Umbilical cord (tissue), 2 donors: ENCODE data around the gene RNF186. TPM values are rescaled to one million over a fixed set of nuclear protein-coding genes. Genes with fewer than 3 reads are reported as not detected.
"Not testable (repeated sequence)": the region's sequence is repeated elsewhere in the genome, so short reads cannot be mapped to it uniquely, and the experiment has no call there.

Source experiments
- DNase-seq: peaks from one replicate; pipeline ENCODE4 v3.0.0-alpha.2; 2015; ENCODE audit warnings: low spot score
- total RNA-seq: library from RNA; depleted of rRNA; stranded (reverse); fragments of >200 nt; gene quantifications from one replicate; pipeline ENCODE4 v1.2.3, GENCODE V29; 2014; ENCODE audit warnings: low replicate concordance; ENCODE audit not compliant: insufficient read depth

Gene RNF186
- total RNA-seq, 1 donor from 2014 or later: not detected

GRCh38 chr1:19794583-19794982 lies 20.5 kb downstream of the RNF186 start:
- no peak for DNase-seq

DNA sequence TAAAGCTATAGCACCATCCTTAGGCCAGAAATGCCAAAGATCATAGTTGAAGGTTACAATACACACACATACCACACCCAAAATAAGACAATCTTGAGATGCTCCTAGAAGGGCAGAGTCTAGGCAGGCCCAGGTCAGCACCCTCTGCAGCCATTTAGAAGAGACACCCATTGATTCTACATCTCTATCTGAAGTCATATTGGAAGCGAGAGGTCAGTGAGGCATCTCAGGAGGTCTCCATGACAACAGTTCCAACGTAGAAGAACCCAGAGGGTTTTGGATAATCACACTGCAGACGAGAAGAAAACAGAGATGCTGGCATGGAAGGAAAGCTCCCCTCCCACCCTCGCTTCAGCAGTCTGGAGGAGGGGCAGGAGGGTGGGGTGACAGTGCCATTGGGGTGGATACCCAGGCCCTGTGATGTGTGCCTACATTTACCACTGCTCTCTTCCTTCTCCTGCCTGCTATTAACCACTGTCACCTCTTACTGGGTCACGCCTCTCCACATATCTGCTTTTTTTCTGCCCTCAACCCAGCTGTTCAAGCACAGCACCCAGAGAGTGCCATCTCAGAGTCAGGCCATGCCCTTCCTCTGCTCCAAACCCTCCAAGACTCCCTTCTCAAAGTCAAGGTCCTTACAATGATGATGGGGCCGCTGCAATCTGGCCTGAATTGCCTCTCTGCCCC lies 21.6 kb downstream of the RNF186 start:
- no peak for DNase-seq

DNA sequence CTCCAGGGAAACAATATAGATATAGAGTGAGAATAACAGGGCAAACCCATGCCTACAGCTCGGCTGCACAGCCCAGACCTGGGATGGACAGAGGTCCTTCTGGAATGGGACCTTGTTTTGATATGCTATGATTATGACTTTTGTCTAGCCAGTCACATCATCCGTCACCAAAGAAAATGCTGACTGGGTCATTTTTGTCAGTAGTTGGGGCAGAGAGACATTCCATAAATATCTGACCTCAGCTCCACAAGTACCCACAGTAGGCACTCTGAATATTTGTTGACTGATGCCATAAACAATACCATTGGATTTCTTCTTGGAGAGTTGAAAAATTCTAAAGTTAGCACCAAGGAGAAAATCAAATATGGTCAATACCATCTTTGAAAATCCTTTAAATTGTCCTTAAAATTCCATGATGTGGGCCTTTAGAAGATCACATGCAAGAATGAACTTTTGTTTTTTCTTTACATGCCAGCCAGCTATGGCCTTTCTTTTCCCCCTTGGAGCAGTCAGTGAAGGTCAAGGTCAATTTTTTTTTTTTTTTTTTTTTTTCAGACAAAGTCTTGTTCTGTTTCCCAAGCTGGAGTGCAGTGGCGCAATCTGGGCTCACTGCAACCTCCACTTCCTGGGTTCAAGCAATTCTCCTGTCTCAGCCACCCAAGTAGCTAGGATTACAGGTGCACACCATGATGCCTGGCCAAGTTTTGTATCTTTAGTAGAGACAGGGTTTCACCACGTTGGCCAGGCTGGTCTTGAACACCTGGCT lies 22.7 kb downstream of the RNF186 start:
- no peak for DNase-seq

DNA sequence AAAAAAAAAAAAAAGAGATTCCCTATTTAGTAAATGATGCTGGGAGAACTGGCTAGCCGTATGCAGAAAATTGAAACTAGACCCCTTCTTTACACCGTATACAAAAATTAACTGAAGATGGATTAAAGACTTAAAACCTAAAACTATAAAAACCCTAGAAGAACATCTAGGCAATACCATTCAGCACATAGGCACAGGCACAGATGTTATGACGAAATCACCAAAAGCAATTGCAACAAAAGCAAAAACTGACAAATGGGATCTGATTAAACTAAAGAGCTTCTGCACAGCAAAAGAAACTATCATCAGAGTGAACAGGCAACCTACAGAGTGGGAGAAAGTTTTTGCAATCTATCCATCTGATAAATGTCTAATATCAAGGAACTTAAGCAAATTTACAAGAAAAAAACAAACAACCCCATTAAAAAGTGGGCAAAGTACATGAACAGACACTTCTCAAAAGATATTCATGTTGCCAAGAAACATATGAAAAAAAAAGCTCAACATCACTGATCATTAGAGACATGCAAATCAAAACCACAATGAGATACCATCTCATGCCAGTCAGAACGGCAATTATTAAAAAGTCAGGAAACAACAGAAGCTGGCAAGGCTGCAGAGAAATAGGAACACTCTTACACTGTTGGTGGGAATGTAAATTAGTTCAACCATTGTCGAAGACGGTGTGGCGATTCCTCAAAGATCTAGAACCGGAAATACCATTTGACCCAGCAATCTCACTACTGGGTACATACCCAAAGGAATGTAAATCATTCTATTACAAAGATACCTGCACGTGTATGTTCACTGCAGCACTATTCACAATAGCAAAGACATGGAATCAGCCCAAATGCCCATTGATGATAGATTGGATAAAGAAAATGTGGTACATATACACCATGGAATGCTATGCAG lies 24.8 kb downstream of the RNF186 start:
- DNase-seq: not testable (repeated sequence)

DNA sequence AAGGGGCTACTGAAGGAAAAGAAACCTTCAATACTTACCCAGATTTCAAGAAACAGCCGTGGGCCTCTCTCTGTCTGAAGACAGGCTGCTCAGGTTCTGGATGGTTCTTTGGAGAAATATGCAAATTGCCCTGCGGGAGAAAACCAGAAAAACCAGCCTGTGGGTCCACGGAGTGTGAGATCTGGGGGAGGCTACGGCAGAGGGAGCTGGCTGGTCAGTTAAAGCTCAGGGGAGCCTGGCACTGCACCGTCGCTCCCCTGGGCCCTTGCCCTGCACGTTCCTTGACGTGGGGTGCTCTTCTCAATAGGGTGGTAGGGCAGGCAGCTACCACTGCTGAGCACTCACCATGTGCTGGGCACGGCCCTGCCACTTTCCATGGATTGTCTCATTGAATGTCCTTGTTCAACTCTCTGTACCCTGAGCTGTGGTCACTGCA lies 28.1 kb downstream of the RNF186 start:
- DNase-seq: peak; percentile 62

DNA sequence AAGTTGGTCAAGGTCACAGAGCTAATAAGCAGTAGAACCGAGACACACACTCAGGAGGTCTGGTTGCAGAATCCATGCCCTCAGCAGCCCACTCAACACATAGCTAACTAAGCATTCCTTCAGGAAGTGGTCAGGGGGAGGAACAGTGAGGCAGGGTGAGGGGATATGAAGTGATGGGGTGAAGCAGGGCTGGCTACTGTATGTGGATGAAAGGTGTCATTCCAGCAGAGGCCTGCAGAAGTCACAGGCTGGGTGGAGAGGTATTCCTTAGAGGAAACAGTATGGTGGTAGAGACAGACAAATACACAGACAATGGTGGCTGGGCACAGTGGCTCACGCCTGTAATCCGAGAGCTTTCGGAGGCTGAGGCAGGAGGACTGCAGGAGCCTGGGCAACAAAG lies 29.4 kb downstream of the RNF186 start:
- no peak for DNase-seq

DNA sequence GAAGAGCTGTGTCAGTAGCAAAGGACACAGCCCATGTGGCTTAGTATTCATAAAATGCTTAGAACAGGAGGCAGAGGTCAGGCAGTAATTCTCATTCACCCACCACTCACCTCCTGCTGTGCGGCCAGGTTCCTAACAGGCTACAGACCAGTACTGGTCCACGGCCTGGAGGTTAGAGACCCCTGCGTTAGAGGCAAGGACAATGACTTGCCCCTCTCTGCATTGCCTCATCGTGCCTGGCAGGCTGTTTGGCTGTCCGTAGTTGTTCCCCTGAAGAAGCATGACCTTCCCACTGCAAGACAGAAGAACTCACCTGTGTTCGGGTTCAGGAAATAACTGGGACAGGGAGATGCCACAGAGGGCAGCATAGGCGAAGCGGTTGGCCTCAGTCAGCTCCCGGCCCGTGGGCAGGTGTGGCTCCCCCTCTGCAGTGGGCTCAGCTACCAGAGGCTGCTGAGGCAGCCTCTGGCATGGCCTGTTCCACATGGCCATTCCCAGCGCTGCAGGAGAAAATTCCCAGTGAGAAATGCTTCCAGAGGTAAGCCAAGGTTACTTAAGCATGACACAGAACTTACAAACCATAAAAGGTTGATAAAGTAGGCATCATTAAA lies 34.7 kb downstream of the RNF186 start:
- DNase-seq: no peak

- no peak for DNase-seq
Observed at GRCh38 chr1:19776933-19777332, 38.1 kb downstream of the RNF186 start.

GRCh38 chr1:19776287-19776686 lies 38.8 kb downstream of the RNF186 start:
- no peak for DNase-seq

GRCh38 chr1:19775831-19776230 lies 39.3 kb downstream of the RNF186 start:
- DNase-seq: no peak

GRCh38 chr1:19775317-19775716 lies 39.8 kb downstream of the RNF186 start:
- no peak for DNase-seq

DNA sequence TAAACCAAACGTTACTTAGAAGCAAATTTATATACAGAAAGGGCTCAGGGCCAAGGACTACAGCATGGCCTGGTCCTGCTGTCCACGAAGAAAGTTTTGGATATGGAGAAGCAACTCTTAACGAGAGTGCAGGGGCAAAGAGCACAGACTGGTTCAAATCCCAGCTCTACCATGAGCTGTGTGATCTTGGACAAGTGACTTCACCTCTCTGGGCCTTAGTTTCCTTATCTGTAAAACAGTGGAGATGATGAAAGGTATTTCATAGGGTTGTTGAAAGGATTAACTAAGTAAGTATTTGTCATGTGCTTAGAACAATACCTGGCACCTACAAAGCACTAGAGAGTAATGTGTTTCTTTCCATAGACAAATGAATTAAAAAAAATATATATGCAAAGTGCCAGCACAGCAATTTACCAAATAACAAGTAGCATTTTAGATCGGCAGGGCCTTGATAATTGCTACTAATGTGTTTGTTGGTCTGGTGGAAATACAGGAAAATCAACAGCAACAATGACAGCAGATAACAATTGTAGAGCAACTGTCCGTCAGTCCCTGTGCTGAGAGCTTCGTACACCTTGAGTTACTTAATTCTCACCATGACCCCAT lies 40.8 kb downstream of the RNF186 start:
- no peak for DNase-seq

GRCh38 chr1:19773485-19773884 lies 41.6 kb downstream of the RNF186 start:
- no peak for DNase-seq

DNA sequence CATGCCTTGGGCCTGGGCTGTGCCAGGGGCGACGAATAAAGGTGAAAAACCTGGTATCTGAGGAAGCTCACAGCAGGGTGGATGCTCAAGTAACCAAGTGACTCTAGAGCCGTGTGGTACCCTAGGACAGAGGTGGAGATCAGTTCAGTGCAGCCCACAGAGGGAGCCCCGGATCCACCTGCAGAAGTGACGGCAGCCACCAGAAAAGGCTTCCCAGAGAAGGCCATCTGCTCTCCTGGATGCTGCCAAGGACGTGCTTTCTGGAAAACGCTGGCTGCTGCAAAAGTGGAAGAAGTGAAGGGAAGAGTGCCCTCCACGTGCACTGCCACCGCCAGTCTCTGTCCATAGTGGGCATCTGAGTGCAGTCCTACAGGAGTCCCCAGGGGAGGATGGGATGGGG lies 43.0 kb downstream of the RNF186 start:
- DNase-seq: no peak

DNA sequence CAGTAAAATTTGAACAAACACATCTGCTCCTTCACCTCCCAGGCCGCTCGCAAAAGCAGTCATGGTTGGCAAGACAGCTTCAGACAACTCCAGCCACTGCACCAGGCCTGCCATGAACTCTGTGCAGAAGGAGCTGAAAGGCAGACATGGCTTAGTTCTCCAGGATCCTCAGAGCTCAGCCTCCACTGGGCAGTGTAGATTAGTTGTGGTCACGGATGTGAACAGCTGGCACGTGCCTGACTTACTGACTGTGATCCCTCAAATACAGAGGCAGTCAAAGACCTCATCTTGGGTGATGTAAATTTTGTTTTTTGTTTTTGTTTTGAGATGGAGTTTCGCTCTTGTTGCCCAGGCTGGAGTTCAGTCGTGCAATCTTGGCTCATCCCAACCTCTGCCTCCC lies 43.7 kb downstream of the RNF186 start:
- no peak for DNase-seq

DNA sequence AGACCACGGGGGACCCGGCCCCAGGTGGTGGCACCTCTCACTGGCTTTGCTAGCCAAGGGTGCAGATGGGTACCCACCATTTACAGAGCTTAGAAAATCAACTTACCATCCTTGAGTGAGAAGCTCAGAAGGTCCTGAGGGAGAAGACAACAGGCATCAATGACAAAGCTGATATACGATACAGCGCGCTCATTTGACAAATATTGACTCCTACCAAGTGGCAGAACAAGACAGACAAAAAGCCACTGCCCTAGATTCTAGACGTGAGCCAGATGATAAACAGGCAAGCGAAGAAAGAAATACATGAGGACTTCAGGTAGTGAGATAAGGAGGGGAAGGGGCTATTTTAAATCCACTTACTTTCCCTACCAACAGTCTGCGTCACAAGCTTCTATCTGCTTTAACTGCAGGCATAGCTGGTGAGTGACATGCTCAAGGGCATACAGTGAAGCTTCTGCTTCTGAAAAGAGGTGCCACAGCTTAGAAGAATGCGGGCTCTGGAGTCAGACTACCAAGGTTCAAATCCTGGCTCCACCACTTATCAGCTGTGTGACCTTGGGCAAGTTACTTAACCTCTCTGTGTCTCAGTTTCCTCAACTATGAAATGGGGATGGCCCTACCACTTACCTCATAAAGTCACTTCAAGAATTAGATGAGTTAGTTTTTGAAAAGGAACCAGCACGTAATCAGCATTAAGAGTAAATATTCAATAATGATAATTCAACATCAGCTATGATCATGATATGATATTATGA lies 44.5 kb downstream of the RNF186 start:
- no peak for DNase-seq

- no peak for DNase-seq
Observed at GRCh38 chr1:19769211-19769932, 45.7 kb downstream of the RNF186 start.

DNA sequence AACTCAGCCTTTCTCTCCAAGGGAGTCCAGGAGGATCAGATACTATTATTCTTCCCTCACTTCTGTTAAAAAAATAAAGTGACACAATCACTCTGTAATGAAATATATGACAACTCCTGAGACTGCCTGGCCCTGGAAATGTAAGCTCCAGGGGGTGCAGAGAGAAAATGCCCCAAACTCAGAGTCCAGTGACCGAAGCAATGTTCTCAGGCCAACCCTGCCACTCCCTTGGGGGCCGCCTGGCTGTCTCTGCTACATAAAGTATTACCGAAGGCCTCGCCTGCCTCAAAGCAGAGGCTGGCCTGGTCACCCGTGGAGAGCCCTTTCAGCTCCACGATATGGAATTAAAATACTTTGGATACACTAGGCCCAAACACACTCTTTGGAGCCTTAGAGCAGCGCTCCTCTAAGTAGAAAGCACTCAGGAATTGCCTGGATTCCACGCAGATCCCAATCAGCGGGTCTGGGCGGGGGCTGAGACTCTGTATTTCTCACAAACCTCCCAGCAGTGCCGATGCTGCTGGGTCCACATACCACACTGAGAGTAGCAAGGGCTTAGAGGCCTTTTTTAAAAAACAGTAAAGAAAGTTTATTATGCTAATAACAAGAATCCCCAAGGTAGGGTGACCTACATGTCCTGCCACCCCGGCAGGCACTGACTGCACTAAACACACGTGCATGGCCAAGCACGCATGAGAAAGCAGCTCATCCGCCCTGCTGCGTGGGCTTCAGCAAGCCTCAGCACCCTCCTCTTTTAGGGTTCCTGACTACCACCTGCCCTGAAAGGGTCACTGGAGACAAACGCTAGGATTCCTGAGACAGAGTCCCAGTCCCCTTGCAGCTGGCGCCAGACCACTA lies 46.5 kb downstream of the RNF186 start:
- no peak for DNase-seq

DNA sequence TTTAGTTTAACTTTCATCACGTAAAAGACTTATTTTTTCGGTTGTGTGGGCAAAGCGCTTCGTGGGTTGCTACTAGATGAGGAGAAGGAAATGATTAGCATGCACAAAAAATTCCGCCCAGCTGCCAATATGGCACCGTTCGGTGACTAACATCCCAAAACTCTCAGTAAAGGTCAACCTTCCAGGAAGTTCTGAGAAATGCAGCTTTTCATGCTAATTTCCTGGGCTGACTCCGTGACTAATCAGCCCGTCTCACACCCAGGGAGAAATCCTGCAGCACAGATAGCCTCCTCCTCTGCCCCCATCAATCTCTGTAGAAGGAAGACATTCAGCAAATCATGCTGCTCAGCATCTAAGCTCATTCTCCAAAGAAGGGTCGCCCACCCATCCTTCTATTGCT lies 49.5 kb downstream of the RNF186 start:
- DNase-seq: no peak
